ENCODE results near the gene WRAP73.

DNA sequence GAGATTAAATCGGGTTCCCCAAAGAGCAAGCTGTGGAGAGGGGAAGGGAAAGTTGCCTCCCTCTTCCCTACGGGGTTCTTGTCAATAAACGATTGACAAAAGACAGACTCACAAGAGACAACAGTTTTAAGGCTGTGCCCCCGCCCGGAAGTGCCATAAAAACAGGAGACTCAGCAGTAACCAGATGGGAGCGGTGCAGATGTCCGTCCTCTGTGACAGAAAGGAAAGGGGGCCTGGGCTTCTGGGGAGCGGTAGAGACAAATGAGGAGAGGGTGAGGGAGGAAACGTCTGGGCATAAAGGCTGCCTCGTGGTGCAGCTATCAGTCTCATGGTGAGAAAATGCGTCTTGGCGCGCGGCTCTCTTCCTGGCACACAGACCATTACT is 8.3 kb upstream of the WRAP73 start:
- TF ChIP-seq, protein P1, sequence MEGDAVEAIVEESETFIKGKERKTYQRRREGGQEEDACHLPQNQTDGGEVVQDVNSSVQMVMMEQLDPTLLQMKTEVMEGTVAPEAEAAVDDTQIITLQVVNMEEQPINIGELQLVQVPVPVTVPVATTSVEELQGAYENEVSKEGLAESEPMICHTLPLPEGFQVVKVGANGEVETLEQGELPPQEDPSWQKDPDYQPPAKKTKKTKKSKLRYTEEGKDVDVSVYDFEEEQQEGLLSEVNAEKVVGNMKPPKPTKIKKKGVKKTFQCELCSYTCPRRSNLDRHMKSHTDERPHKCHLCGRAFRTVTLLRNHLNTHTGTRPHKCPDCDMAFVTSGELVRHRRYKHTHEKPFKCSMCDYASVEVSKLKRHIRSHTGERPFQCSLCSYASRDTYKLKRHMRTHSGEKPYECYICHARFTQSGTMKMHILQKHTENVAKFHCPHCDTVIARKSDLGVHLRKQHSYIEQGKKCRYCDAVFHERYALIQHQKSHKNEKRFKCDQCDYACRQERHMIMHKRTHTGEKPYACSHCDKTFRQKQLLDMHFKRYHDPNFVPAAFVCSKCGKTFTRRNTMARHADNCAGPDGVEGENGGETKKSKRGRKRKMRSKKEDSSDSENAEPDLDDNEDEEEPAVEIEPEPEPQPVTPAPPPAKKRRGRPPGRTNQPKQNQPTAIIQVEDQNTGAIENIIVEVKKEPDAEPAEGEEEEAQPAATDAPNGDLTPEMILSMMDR (IDR thresholded peaks at IDR 0.05), result no peak
- TF ChIP-seq POLR2AphosphoS5 (IDR thresholded peaks at IDR 0.05), result no peak
